K562 (cell line): Measurements from ENCODE around the gene TPCN1. TPM values are rescaled to one million over a fixed set of nuclear protein-coding genes. Genes with fewer than 3 reads are reported as not detected.
A peak's percentile ranks its signal among the peaks of the same experiment; 100 is the strongest.

Experiments used
- CTBP1 ChIP-seq: fragments of 450-650 bp; IDR thresholded peaks from 2 replicates; pipeline ENCODE4 v1.6.1; 2016; ENCODE audit warnings: borderline replicate concordance
- CXXC5 ChIP-seq: fragments of 250-450 bp; sonication (Bioruptor Pico); IDR thresholded peaks from 2 replicates; pipeline ENCODE4 v1.8.0; 2022; ENCODE audit warnings: inconsistent platforms, mild to moderate bottlenecking, moderate library complexity
- ELF4 ChIP-seq: fragments of 450-650 bp; formaldehyde crosslinking; IDR thresholded peaks from 2 replicates; pipeline ENCODE4 v1.4.0; 2022; ENCODE audit warnings: missing genetic modification characterization
- FOXM1 ChIP-seq, 2 experiments: fragments of 450-650 bp in 1 of 2; sonication (generic) in 1 of 2; formaldehyde crosslinking in 1 of 2; IDR thresholded peaks; 2 replicates each; pipeline versions ENCODE4 v1.6.1 to v1.9.0; 2017 to 2022; ENCODE audit warnings: low read depth in 2 of 2, mild to moderate bottlenecking in 2 of 2, missing genetic modification reagents in 1 of 2, moderate library complexity in 1 of 2
- GABPB2 ChIP-seq: fragments of 250-450 bp; sonication (Bioruptor Pico); conservative IDR thresholded peaks from 2 replicates; pipeline ENCODE4 v1.5.1; 2021; ENCODE audit warnings: mild to moderate bottlenecking
- HNRNPLL ChIP-seq: fragments of 200-400 bp; formaldehyde crosslinking; IDR thresholded peaks from 2 replicates; pipeline ENCODE4 v1.6.1; 2017; ENCODE audit warnings: low read length, low read depth, mild to moderate bottlenecking; ENCODE audit not compliant: poor library complexity, severe bottlenecking
- NFIC ChIP-seq: fragments of 450-650 bp; IDR thresholded peaks from 2 replicates; pipeline ENCODE4 v1.6.1; 2017; ENCODE audit warnings: mild to moderate bottlenecking, inconsistent platforms
- NR2C2 ChIP-seq, 2 experiments: fragments of 200-800 bp in 1 of 2; sonication (Bioruptor generic) in 1 of 2; sonication (generic) in 1 of 2; formaldehyde crosslinking in 1 of 2; IDR thresholded peaks; 2 replicates each; pipeline versions ENCODE4 v1.6.1 to v1.8.0; 2016 to 2022; ENCODE audit warnings: mild to moderate bottlenecking in 1 of 2, missing compliant biosample characterization in 1 of 2, missing genetic modification characterization in 1 of 2, missing genetic modification reagents in 1 of 2
- SIN3A ChIP-seq, 2 experiments: fragments of 150-350 bp in 1 of 2; IDR thresholded peaks; 2 replicates each; pipeline ENCODE4 v1.6.1; 2011 to 2016; ENCODE audit warnings: borderline replicate concordance in 2 of 2, low read depth in 2 of 2, low read length in 2 of 2, mild to moderate bottlenecking in 2 of 2, moderate library complexity in 2 of 2; ENCODE audit not compliant: control insufficient read depth in 1 of 2
- SPI1 ChIP-seq: IDR thresholded peaks from 2 replicates; pipeline ENCODE4 v1.6.1; 2011; ENCODE audit warnings: low read depth, low read length, control low read depth, borderline replicate concordance
- polyA plus RNA-seq, 8 experiments: library from polyadenylated mRNA; depleted of rRNA in 4 of 8; stranded (reverse) in 5 of 8; unstranded in 3 of 8; fragments of >200 nt; fragmentation: Nextera tagmentation in 2 of 8; fragmentation: Illumina TruSeq in 1 of 8; extraction: Ambion mirVana in 2 of 8; extraction: Trizol in 1 of 8; gene quantifications; 2 replicates each; pipeline versions ENCODE4 v1.2.1 to v1.2.3, GENCODE V29; 2011 to 2014; ENCODE audit warnings: inconsistent platforms in 1 of 8, missing spikeins in 1 of 8
- total RNA-seq, 7 experiments: library from RNA; depleted of rRNA in 6 of 7; stranded (reverse); fragments of >200 nt in 6 of 7; fragmentation: Illumina TruSeq in 2 of 7; extraction: Trizol in 2 of 7; gene quantifications; 2 replicates each; pipeline versions ENCODE4 v1.2.1 to v1.2.3, GENCODE V29; 2011 to 2021; ENCODE audit warnings: low replicate concordance in 1 of 7
- TF ChIP-seq, protein P1 (sequence below): fragments of 200-800 bp; sonication (Bioruptor generic); IDR thresholded peaks from 2 replicates; pipeline ENCODE4 v1.6.1; 2017; ENCODE audit warnings: missing genetic modification characterization, missing compliant biosample characterization
- TF ChIP-seq, protein P2 (sequence below), 2 experiments: fragments of 450-650 bp; IDR thresholded peaks; 2 replicates each; pipeline ENCODE4 v1.6.1; 2016
- TF ChIP-seq, protein P3 (sequence below), 2 experiments: fragments of 450-650 bp; IDR thresholded peaks; 2 replicates each; pipeline ENCODE4 v1.6.1; 2016; ENCODE audit warnings: mild to moderate bottlenecking in 2 of 2, borderline replicate concordance in 1 of 2, low read depth in 1 of 2, moderate library complexity in 1 of 2

The TPCN1 gene
- total and polyA plus RNA-seq, 9 of the 15 experiments (the other 6 are each of a cell fraction or from before 2014, with no cell fraction given): 0.80 to 23.8 (median 7.4) TPM

DNA sequence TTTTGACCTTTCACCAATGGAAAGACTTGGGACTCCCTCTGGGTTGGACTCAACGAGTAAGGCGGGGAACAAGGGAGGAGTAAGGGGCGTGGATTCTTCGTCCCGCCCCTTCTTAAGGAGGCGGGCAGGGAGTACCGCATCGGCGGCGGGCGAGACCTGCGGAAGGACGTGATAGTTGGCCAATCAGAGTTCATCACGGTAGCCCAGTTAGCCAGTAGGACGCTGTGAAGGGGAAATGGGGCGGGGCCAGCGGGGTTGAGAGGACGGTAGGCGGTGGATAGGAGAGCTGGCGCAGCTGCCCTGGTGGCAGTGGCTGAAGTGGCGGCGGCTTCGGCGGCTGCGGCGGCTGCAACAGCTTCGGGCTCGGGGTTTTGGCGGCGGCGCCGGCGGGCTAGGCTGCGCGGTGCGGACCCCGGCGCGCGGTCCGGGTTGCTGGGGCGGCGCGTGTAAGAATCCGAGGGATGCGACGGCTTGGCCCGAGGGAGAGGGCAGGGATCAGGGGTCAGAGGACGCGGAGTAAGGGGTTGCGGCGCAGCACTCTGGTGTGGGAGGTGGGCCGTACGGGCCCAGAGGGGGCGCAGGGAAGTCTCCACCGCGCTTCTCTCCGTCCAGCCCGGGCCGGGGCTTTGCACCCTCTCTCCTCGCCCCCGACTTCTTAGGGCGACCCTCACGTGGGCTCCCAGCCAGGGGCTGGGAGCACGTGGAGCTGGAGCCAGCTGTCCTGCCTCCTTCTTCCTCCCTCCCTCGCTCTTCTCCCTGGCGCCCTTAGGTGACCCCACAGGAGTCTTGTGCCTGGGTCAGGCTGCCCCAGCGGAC, at the start of gene TPCN1 (continued):
- TF ChIP-seq, protein P1, sequence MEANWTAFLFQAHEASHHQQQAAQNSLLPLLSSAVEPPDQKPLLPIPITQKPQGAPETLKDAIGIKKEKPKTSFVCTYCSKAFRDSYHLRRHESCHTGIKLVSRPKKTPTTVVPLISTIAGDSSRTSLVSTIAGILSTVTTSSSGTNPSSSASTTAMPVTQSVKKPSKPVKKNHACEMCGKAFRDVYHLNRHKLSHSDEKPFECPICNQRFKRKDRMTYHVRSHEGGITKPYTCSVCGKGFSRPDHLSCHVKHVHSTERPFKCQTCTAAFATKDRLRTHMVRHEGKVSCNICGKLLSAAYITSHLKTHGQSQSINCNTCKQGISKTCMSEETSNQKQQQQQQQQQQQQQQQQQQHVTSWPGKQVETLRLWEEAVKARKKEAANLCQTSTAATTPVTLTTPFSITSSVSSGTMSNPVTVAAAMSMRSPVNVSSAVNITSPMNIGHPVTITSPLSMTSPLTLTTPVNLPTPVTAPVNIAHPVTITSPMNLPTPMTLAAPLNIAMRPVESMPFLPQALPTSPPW: peak; percentile 34; the same call in 1 of the 2 replicates
- TF ChIP-seq CXXC5 (CRISPR knock-in tag) (peak; percentile 42; the same call in 1 of the 2 replicates), NR2C2 (CRISPR knock-in tag; IDR thresholded peaks at IDR 0.05) (peak; percentile 86), NR2C2 (tag; IDR thresholded peaks at IDR 0.05) (peak; percentile 98), SPI1 (peak; percentile 22; the same call in 1 of the 2 replicates), ELF4 (CRISPR knock-in tag) (0 out of 2 replicates have a peak, but pooled peaks have one; percentile 37), HNRNPLL (peak; percentile 75), CTBP1 (peak; percentile 60; the same call in 1 of the 2 replicates), SIN3A (IDR thresholded peaks at IDR 0.05; ENCODE audit: borderline replicate concordance in 2 of 2, control insufficient read depth in 1 of 2, low read depth in 2 of 2, low read length in 2 of 2) (peak; percentile 53 to 64; a peak in 1 of 4 replicates), FOXM1 (IDR thresholded peaks at IDR 0.05; ENCODE audit: low read depth) (no peak), FOXM1 (CRISPR knock-in tag; IDR thresholded peaks at IDR 0.05; ENCODE audit: low read depth) (peak; percentile 79), GABPB2 (CRISPR knock-in tag) (no peak), NFIC (peak; percentile 66)
- TF ChIP-seq, protein P2, sequence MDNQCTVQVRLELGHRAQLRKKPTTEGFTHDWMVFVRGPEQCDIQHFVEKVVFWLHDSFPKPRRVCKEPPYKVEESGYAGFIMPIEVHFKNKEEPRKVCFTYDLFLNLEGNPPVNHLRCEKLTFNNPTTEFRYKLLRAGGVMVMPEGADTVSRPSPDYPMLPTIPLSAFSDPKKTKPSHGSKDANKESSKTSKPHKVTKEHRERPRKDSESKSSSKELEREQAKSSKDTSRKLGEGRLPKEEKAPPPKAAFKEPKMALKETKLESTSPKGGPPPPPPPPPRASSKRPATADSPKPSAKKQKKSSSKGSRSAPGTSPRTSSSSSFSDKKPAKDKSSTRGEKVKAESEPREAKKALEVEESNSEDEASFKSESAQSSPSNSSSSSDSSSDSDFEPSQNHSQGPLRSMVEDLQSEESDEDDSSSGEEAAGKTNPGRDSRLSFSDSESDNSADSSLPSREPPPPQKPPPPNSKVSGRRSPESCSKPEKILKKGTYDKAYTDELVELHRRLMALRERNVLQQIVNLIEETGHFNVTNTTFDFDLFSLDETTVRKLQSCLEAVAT (IDR thresholded peaks at IDR 0.05): peak in 1 of 2 experiments; percentile 22; a peak in 1 of 4 replicates
- TF ChIP-seq, protein P3, sequence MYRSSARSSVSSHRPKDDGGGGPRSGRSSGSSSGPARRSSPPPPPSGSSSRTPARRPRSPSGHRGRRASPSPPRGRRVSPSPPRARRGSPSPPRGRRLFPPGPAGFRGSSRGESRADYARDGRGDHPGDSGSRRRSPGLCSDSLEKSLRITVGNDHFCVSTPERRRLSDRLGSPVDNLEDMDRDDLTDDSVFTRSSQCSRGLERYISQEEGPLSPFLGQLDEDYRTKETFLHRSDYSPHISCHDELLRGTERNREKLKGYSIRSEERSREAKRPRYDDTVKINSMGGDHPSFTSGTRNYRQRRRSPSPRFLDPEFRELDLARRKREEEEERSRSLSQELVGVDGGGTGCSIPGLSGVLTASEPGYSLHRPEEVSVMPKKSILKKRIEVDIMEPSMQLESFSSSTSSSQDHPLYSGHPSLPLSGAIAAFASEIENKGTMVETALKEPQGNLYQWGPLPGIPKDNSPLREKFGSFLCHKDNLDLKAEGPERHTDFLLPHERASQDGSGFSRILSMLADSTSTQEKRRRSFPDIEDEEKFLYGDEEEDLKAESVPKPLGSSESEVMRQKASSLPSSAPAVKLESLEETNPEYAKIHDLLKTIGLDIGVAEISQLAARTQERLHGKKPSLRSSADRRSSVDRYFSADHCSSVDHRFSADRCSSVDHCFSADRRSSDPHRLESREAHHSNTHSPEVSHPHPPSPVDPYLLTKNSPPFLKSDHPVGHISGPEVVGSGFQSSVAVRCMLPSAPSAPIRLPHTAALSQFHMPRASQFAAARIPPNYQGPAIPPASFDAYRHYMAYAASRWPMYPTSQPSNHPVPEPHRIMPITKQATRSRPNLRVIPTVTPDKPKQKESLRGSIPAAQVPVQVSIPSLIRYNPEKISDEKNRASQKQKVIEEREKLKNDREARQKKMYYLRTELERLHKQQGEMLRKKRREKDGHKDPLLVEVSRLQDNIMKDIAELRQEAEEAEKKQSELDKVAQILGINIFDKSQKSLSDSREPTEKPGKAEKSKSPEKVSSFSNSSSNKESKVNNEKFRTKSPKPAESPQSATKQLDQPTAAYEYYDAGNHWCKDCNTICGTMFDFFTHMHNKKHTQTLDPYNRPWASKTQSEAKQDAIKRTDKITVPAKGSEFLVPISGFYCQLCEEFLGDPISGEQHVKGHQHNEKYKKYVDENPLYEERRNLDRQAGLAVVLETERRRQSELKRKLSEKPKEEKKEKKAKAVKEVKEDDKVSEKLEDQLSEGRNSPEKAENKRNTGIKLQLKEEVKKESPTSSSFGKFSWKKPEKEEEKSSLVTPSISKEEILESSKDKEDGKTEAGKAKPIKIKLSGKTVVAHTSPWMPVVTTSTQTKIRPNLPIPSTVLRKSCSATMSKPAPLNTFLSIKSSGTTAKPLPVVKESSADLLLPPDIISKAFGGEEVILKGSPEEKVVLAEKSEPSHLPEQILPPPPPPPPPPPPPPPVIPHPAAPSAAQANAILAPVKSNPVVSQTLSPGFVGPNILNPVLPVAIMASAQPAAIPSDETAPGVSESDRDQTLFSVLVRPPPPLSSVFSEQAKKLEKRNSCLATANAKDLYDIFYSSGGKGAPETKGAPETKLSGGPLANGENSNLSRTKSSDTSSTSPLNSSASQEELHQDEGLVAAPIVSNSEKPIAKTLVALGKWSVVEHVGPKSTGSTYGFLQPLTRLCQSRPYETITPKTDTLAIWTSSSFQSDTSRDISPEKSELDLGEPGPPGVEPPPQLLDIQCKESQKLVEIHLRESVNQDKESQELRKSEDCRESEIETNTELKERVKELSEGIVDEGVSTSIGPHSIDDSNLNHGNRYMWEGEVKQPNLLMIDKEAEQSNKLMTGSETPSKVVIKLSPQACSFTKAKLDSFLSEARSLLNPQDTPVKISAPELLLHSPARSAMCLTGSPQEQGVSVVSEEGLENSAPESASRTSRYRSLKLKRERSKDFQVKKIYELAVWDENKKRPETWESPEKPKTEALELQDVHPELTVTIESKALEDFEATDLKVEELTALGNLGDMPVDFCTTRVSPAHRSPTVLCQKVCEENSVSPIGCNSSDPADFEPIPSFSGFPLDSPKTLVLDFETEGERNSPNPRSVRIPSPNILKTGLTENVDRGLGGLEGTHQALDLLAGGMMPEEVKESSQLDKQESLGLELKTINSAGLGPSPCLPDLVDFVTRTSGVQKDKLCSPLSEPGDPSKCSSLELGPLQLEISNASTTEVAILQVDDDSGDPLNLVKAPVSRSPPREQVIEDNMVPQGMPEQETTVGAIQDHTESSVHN (IDR thresholded peaks at IDR 0.05; ENCODE audit: borderline replicate concordance in 1 of 2, low read depth in 1 of 2): no peak
